Subcutaneous adipose tissue (tissue), 4 donors: ENCODE measurements around the gene OR51E2. TPM values are rescaled to one million over a fixed set of nuclear protein-coding genes. Genes with fewer than 3 reads are reported as not detected.

ENCODE experiments used
- CTCF ChIP-seq: fragments of 450-650 bp; IDR thresholded peaks from one replicate; pipeline ENCODE4 v1.5.1; 2016; ENCODE audit warnings: low read depth, mild to moderate bottlenecking, control low read depth, antibody characterized with exemption, moderate library complexity
- total RNA-seq, 4 donors: library from RNA; depleted of rRNA; stranded (reverse); fragments of >200 nt; gene quantifications; one replicate each; pipeline ENCODE4 v1.1.0, GENCODE V29; 2016

Gene OR51E2
- total RNA-seq, 4 donors from 2014 or later = 0.17 to 0.33 TPM; not detected in 2

GRCh38 chr11:4700436-4700820 is 2.8 kb upstream of the OR51E2 start:
- no peak for TF ChIP-seq CTCF

GRCh38 chr11:4699697-4700435 is 2.2 kb upstream of the OR51E2 start:
- TF ChIP-seq CTCF = no peak

- TF ChIP-seq CTCF = no peak
These were observed 2.2 kb downstream of the OR51E2 start for GRCh38 chr11:4695442-4695841.

- no peak for TF ChIP-seq CTCF
These were observed 12.9 kb downstream of the OR51E2 start for GRCh38 chr11:4684631-4685285.

GRCh38 chr11:4682623-4683419 is 14.8 kb downstream of the OR51E2 start:
- no peak for TF ChIP-seq CTCF

GRCh38 chr11:4680341-4680740 is 17.3 kb downstream of the OR51E2 start:
- no peak for TF ChIP-seq CTCF

GRCh38 chr11:4677948-4678347 is 19.7 kb downstream of the OR51E2 start:
- no peak for TF ChIP-seq CTCF
